NCI-H526 (cell line): ENCODE measurements around the gene PCGF5.
"Not testable (repeated sequence)": the region's sequence is repeated elsewhere in the genome, so short reads cannot be mapped to it uniquely, and the experiment has no call there.

ENCODE experiments used
- DNase-seq, 2 experiments: peaks; one replicate each; lab custom pipeline; 2025; lab: John Stamatoyannopoulos, UW

PCGF5 gene

GRCh38 chr10:91286572-91286971 is 66.1 kb downstream of the PCGF5 start:
- no peak for DNase-seq

GRCh38 chr10:91287276-91287675 is 66.8 kb downstream of the PCGF5 start:
- DNase-seq, result no peak

GRCh38 chr10:91287912-91288311 is 67.4 kb downstream of the PCGF5 start:
- DNase-seq, result no peak

GRCh38 chr10:91289305-91289704 is 68.8 kb downstream of the PCGF5 start:
- no peak for DNase-seq

- no peak for DNase-seq
These were observed 70.1 kb downstream of the PCGF5 start for GRCh38 chr10:91290607-91291006.

- peak; percentile 3 to 30 for DNase-seq
These were observed 73.9 kb downstream of the PCGF5 start for GRCh38 chr10:91294134-91294906.

GRCh38 chr10:91295346-91295745 is 74.9 kb downstream of the PCGF5 start:
- no peak for DNase-seq

GRCh38 chr10:91296471-91296870 is 76.0 kb downstream of the PCGF5 start:
- peak; percentile 37 to 38 for DNase-seq

- peak; percentile 66 to 82 for DNase-seq
These were observed 77.9 kb downstream of the PCGF5 start for GRCh38 chr10:91298224-91298871.

- peak in 1 of 2 experiments; percentile 40 for DNase-seq
These were observed 79.6 kb downstream of the PCGF5 start for GRCh38 chr10:91299999-91300575.

GRCh38 chr10:91302946-91303345 is 82.5 kb downstream of the PCGF5 start:
- not testable (repeated sequence) for DNase-seq

- not testable (repeated sequence) for DNase-seq
These were observed 85.5 kb downstream of the PCGF5 start for GRCh38 chr10:91305979-91306378.

- DNase-seq, result no peak
These were observed 87.0 kb downstream of the PCGF5 start for GRCh38 chr10:91307489-91307888.

- no peak for DNase-seq
These were observed 89.2 kb downstream of the PCGF5 start for GRCh38 chr10:91309711-91310110.

- no peak for DNase-seq
These were observed 91.3 kb downstream of the PCGF5 start for GRCh38 chr10:91311601-91312381.

GRCh38 chr10:91312382-91312733 is 91.9 kb downstream of the PCGF5 start:
- DNase-seq, result no peak

GRCh38 chr10:91313796-91314485 is 93.5 kb downstream of the PCGF5 start:
- DNase-seq, result no peak

GRCh38 chr10:91316486-91316885 is 96.0 kb downstream of the PCGF5 start:
- DNase-seq, result no peak

GRCh38 chr10:91317541-91317940 is 97.1 kb downstream of the PCGF5 start:
- no peak for DNase-seq

- DNase-seq, result no peak
These were observed 98.9 kb downstream of the PCGF5 start for GRCh38 chr10:91319336-91319735.

- not testable (repeated sequence) for DNase-seq
These were observed 102.9 kb downstream of the PCGF5 start for GRCh38 chr10:91323293-91323905.
